ENCODE data around the gene RFC2.

RFC2 gene

DNA sequence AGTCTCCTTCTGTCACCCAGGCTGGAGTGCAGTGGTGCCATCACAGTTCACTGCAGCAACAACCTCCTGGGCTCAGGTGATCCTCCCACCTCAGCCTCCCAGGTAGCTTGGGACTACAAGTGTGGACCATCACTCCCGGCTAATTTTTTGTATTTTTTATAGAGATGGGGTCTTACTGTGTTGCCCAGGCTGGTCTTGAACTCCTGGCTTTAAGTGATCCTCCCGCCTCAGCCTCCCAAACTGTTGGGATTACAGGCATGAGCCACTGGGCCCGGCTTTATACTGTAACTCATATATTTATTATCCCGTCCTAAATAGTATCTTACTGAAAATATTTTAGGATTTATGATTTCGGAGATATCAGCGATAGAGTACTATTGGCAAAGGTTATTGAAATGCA, 69.2 kb downstream of the RFC2 start:
- DNase-seq, result no peak

DNA sequence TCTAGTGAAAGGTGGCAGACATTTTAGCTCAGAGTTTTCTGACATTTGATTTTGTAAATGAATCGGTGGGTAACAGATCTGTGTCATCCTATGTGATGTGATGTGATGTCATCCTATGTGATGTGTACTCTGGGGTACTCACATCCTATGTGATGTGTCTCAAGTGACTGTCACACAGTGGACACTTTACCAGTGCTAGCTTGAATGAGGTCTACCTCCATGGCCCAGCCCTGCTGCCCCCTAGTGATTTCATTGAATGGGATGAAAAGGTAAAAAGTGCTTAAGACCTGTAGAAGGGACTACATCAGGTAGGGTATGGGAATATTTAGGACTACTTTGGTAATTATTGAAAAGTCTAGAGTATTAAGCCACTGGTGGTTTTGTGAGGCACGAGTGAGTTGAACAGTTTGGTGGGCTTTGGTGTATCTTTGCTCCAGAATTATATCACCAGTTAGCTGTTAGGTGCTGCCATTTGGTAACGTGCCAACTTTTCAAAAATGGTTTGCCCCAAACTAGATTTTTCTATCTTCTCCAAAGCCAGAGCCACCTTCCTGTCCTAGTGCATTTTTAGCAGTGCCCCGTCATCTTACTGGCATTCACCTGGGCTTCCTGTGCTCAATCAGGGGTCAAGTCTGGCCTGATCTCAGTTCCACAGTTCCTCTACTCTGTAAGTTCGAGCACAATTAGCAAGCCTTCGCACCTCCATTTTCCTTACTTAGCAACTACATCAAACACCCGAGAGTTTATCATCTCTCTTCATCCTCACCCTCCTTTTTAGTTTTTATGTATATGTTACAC, 70.3 kb downstream of the RFC2 start:
- DNase-seq, result no peak

DNA sequence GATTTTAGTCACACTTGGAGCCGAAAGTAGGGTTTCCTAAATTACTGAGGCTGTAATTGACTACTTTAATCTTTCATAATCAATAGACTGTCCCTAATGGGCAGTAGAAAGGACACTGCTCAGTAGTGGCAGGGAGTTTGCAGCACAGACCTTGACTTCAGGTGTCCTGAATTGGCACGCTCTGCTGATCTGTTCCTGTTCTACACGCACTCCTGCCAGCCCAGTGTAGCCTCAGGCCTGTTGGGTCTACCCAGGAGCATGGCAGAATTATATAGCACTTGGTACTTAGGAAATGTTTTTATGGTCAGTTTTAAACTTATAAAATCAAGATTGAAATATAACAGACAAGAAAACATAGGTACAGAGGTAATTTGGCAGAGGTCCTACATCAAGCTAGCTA, 71.1 kb downstream of the RFC2 start:
- DNase-seq, result no peak

DNA sequence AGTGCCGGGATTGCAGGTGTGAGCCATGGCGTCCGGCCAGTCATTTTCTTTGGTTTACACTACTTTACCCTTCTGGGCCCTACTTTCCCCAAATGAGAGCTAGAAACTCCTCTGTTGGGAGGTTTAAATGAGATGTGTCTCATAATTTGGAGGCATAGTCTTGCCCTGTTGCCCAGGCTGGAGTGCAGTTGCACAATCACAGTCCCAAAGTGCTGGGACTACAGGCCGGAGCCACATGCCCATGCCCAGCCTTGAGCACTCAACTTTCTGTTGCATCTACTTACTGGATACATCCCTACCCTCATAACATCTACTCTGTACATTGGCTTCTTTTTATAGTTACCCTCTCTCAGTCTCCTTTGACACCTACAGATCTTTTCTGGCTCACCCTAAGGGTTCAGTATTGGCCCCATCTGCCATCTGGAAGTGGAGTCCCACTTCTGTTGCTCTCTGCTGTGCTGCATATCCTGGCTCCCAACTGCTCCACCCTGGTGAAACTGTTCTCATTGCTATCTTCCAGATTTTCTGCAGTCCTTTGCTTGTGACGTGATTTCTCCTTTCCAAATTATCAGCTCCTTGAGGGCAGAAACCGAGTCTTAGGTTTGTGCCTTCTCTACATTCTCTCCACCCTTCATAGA, 71.6 kb downstream of the RFC2 start:
- DNase-seq, result no peak

DNA sequence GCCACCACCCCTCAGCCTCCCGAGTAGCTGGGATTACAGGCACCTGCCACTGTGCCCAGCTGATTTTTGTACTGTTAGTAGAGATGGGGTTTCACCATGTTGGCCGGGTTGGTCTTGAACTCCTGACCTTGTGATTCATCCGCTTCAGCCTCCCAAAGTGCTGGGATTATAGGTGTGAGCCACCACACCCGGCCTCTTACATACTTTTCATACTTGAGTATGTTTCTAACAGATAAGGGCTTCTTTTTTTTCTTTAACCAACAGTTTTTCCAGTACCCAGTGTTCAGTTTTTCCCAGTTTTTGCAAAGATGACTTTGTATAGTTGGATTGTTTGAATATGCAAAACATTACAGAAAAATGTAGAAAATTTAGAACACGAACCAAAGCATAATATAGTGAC, 72.4 kb downstream of the RFC2 start:
- DNase-seq, result no peak
